ENCODE results near the gene FLYWCH1.

The FLYWCH1 gene

GRCh38 chr16:2937170-2937569 lies 25.4 kb downstream of the FLYWCH1 start:
- no peak overlapping the region for H3K9ac ChIP-seq (ENCODE audit: low read depth, low read length)

GRCh38 chr16:2938206-2938605 lies 26.5 kb downstream of the FLYWCH1 start:
- ATAC-seq (ENCODE audit: insufficient read depth, low read depth), result no peak
- H3K9me3 ChIP-seq (ENCODE audit: insufficient read depth, low read length, severe bottlenecking), result no peaks in the 10 kb centered on the region
- no peak overlapping the region for H3K4me2 ChIP-seq (ENCODE audit: insufficient read depth, low read length)
- no peak overlapping the region for H3K27ac ChIP-seq (ENCODE audit: low read length)
- peaks cover 77% of the 10 kb centered on the region for H3K36me3 ChIP-seq (ENCODE audit: insufficient read depth, low read length)
- no peak overlapping the region for H3K4me3 ChIP-seq (ENCODE audit: low read depth in 1 of 2, low read length in 2 of 2)
- H3K79me2 ChIP-seq (ENCODE audit: insufficient read depth, low read length), result no peaks in the 10 kb centered on the region
- H3K9ac ChIP-seq (ENCODE audit: low read depth, low read length), result no peak overlapping the region
- H3K4me1 ChIP-seq (ENCODE audit: insufficient read depth, low read length), result no peaks in the 10 kb centered on the region
- TF ChIP-seq CTCF (IDR thresholded peaks at IDR 0.05; ENCODE audit: borderline replicate concordance, extremely low read depth, low read length, poor library complexity, severe bottlenecking) (no peak), EZH2 (IDR thresholded peaks at IDR 0.05; ENCODE audit: borderline replicate concordance, low read depth, low read length, severe bottlenecking) (no peak)
- no peaks in the 10 kb centered on the region for H3K27me3 ChIP-seq (ENCODE audit: insufficient read depth, low read length, poor library complexity)
- no peaks in the 10 kb centered on the region for H4K20me1 ChIP-seq (ENCODE audit: insufficient read depth, low read length)
- DNase-seq, result no peak
- no peak overlapping the region for H2AFZ ChIP-seq (ENCODE audit: low read depth, low read length)

More at GRCh38 chr16:2937170-2937569, 25.4 kb downstream of the FLYWCH1 start:
- no peaks in the 10 kb centered on the region for H3K27me3 ChIP-seq (ENCODE audit: insufficient read depth, low read length, poor library complexity)
- TF ChIP-seq CTCF (IDR thresholded peaks at IDR 0.05; ENCODE audit: borderline replicate concordance, extremely low read depth, low read length, poor library complexity, severe bottlenecking) (no peak), EZH2 (IDR thresholded peaks at IDR 0.05; ENCODE audit: borderline replicate concordance, low read depth, low read length, severe bottlenecking) (no peak)
- ATAC-seq (ENCODE audit: insufficient read depth, low read depth) (no peak), DNase-seq (no peak)
- H3K79me2 ChIP-seq (ENCODE audit: insufficient read depth, low read length), result no peaks in the 10 kb centered on the region
- H3K27ac ChIP-seq (ENCODE audit: low read length), result no peak overlapping the region
- peaks cover 78% of the 10 kb centered on the region for H3K36me3 ChIP-seq (ENCODE audit: insufficient read depth, low read length)
- H3K4me2 ChIP-seq (ENCODE audit: insufficient read depth, low read length), result no peak overlapping the region
- H3K4me3 ChIP-seq (ENCODE audit: low read depth in 1 of 2, low read length in 2 of 2), result no peak overlapping the region
- H3K4me1 ChIP-seq (ENCODE audit: insufficient read depth, low read length), result no peaks in the 10 kb centered on the region
- no peak overlapping the region for H2AFZ ChIP-seq (ENCODE audit: low read depth, low read length)
- no peaks in the 10 kb centered on the region for H3K9me3 ChIP-seq (ENCODE audit: insufficient read depth, low read length, severe bottlenecking)
- H4K20me1 ChIP-seq (ENCODE audit: insufficient read depth, low read length), result no peaks in the 10 kb centered on the region; the same call in 1 of the 2 replicates

GRCh38 chr16:2939968-2940367 lies 28.2 kb downstream of the FLYWCH1 start:
- H3K9ac ChIP-seq (ENCODE audit: low read depth, low read length), result no peak overlapping the region

More at GRCh38 chr16:2939968-2940367, 28.2 kb downstream of the FLYWCH1 start:
- no peak for DNase-seq
- Histone ChIP-seq H3K4me1 (ENCODE audit: insufficient read depth, low read length) (no peaks in the 10 kb centered on the region), H3K79me2 (ENCODE audit: insufficient read depth, low read length) (no peaks in the 10 kb centered on the region), H3K27me3 (ENCODE audit: insufficient read depth, low read length, poor library complexity) (no peaks in the 10 kb centered on the region), H2AFZ (ENCODE audit: low read depth, low read length) (no peak overlapping the region), H4K20me1 (ENCODE audit: insufficient read depth, low read length) (no peaks in the 10 kb centered on the region), H3K4me3 (ENCODE audit: low read depth in 1 of 2, low read length in 2 of 2) (no peak overlapping the region), H3K4me2 (ENCODE audit: insufficient read depth, low read length) (no peak overlapping the region), H3K36me3 (ENCODE audit: insufficient read depth, low read length) (peaks cover 62% of the 10 kb centered on the region), H3K9me3 (ENCODE audit: insufficient read depth, low read length, severe bottlenecking) (no peaks in the 10 kb centered on the region), H3K27ac (ENCODE audit: low read length) (no peak overlapping the region)
- TF ChIP-seq EZH2 (IDR thresholded peaks at IDR 0.05; ENCODE audit: borderline replicate concordance, low read depth, low read length, severe bottlenecking) (no peak), CTCF (IDR thresholded peaks at IDR 0.05; ENCODE audit: borderline replicate concordance, extremely low read depth, low read length, poor library complexity, severe bottlenecking) (no peak)
- no peak for ATAC-seq (ENCODE audit: insufficient read depth, low read depth)

Data from DND-41 (cell line).